Measurements from ENCODE around the gene LENG1.
"Not testable (repeated sequence)": the region's sequence is repeated elsewhere in the genome, so short reads cannot be mapped to it uniquely, and the experiment has no call there.

DNA sequence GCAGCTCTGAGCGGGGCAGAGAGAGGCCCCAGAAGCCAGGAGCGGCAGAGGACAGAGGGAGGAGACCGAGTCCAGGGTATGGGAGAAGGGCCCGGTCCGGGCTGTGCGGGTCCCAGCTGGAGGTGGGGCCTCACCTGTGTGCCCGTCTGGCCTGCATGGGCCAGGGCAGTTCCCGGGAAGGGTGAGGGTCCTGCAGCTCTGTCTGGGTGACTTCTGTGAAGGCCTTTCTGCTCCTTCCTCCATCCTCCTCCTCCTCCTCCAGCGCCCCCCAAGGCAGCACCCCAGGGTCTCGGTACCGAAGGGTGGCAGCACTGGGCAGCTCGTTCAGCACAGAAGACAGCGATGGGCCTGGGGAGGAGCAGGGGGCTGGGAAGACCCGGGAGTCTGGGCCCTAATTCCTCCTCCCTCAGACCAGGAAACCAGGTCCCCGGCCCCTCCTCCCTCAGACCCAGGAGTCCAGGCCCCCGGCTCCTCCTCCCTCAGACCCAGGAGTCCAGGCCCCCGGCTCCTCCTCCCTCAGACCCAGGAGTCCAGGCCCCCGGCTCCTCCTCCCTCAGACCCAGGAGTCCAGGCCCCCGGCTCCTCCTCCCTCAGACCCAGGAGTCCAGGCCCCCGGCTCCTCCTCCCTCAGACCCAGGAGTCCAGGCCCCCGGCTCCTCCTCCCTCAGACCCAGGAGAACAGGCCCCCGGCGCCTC lies 12.4 kb upstream of the LENG1 start:
- TF ChIP-seq ELF4 (IDR thresholded peaks at IDR 0.05); BHLHE40 (IDR thresholded peaks at IDR 0.05; ENCODE audit: borderline replicate concordance); FOXM1 (IDR thresholded peaks at IDR 0.05; ENCODE audit: borderline replicate concordance); FOXK2 (IDR thresholded peaks at IDR 0.05); ARNT (IDR thresholded peaks at IDR 0.05); SP1 (IDR thresholded peaks at IDR 0.05); SUZ12 (IDR thresholded peaks at IDR 0.05); LEF1 (IDR thresholded peaks at IDR 0.05; ENCODE audit: borderline replicate concordance); L3MBTL2 (conservative IDR thresholded peaks at IDR 0.05); TARDBP (IDR thresholded peaks at IDR 0.05); FOXA1 (IDR thresholded peaks at IDR 0.05): not testable (repeated sequence)
- TF ChIP-seq, protein P1, sequence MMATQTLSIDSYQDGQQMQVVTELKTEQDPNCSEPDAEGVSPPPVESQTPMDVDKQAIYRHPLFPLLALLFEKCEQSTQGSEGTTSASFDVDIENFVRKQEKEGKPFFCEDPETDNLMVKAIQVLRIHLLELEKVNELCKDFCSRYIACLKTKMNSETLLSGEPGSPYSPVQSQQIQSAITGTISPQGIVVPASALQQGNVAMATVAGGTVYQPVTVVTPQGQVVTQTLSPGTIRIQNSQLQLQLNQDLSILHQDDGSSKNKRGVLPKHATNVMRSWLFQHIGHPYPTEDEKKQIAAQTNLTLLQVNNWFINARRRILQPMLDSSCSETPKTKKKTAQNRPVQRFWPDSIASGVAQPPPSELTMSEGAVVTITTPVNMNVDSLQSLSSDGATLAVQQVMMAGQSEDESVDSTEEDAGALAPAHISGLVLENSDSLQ (IDR thresholded peaks at IDR 0.05), result not testable (repeated sequence)

All from HEK293T (cell line).